Loucy (cell line): ENCODE results near the gene ACTR5.

ENCODE experiments used
- EZH2phosphoT487 ChIP-seq: fragments of 200-600 bp; IDR thresholded peaks from 2 replicates; pipeline ENCODE4 v1.6.1; 2018; ENCODE audit warnings: antibody characterized with exemption, mild to moderate bottlenecking, moderate library complexity, borderline replicate concordance
- TF ChIP-seq, protein P1 (sequence below): fragments of 200-600 bp; sonication (generic); conservative IDR thresholded peaks from 2 replicates; pipeline ENCODE4 v1.5.1; 2014; ENCODE audit warnings: mild to moderate bottlenecking, antibody characterized with exemption, low read length

DNA sequence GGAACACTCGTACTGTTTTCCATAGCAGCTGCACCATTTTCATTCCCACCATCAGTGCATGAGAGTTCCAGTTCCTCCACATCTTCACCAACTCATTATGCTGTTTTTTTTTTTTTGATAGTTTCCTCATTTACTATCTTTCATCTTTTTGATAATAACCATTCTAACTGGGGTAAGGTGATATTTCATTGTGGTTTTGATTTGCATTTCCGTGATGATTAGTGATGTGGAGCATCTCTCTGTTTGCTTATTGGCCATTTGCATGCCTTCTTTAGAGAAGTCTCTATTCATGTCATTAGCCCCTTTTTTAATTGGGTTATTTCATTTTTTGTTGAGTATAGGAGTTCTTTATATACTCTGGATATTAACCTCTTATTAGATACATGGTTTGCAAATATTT, 25.9 kb downstream of the ACTR5 start:
- TF ChIP-seq, protein P1, sequence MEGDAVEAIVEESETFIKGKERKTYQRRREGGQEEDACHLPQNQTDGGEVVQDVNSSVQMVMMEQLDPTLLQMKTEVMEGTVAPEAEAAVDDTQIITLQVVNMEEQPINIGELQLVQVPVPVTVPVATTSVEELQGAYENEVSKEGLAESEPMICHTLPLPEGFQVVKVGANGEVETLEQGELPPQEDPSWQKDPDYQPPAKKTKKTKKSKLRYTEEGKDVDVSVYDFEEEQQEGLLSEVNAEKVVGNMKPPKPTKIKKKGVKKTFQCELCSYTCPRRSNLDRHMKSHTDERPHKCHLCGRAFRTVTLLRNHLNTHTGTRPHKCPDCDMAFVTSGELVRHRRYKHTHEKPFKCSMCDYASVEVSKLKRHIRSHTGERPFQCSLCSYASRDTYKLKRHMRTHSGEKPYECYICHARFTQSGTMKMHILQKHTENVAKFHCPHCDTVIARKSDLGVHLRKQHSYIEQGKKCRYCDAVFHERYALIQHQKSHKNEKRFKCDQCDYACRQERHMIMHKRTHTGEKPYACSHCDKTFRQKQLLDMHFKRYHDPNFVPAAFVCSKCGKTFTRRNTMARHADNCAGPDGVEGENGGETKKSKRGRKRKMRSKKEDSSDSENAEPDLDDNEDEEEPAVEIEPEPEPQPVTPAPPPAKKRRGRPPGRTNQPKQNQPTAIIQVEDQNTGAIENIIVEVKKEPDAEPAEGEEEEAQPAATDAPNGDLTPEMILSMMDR: no peak
- TF ChIP-seq EZH2phosphoT487: no peak
